Pons (tissue), 1 donor: Measurements from ENCODE around the gene TBX2.

Source experiments
- DNase-seq: peaks from one replicate; pipeline ENCODE4 v3.0.0-alpha.2; 2016; ENCODE audit warnings: low spot score

Gene TBX2

GRCh38 chr17:61368832-61369450 is 30.7 kb upstream of the TBX2 start:
- peak; percentile 49 for DNase-seq

- DNase-seq: no peak
These were observed 29.9 kb upstream of the TBX2 start for GRCh38 chr17:61369751-61370150.

GRCh38 chr17:61371179-61371578 is 28.5 kb upstream of the TBX2 start:
- no peak for DNase-seq

- no peak for DNase-seq
These were observed 28.0 kb upstream of the TBX2 start for GRCh38 chr17:61371606-61372005.

GRCh38 chr17:61372436-61372835 is 27.2 kb upstream of the TBX2 start:
- DNase-seq: no peak

GRCh38 chr17:61376931-61377838 is 22.5 kb upstream of the TBX2 start:
- no peak for DNase-seq

GRCh38 chr17:61378658-61379456 is 20.8 kb upstream of the TBX2 start:
- no peak for DNase-seq

- no peak for DNase-seq
These were observed 20.0 kb upstream of the TBX2 start for GRCh38 chr17:61379457-61380216.

- no peak for DNase-seq
These were observed 19.3 kb upstream of the TBX2 start for GRCh38 chr17:61380217-61380835.

- no peak for DNase-seq
These were observed 18.7 kb upstream of the TBX2 start for GRCh38 chr17:61380836-61381525.

- no peak for DNase-seq
These were observed 18.1 kb upstream of the TBX2 start for GRCh38 chr17:61381537-61381936.

GRCh38 chr17:61382796-61383688 is 16.6 kb upstream of the TBX2 start:
- no peak for DNase-seq

GRCh38 chr17:61383689-61384201 is 15.9 kb upstream of the TBX2 start:
- no peak for DNase-seq

GRCh38 chr17:61384354-61384691 is 15.3 kb upstream of the TBX2 start:
- DNase-seq: no peak

- DNase-seq: no peak
These were observed 14.7 kb upstream of the TBX2 start for GRCh38 chr17:61384692-61385576.

- no peak for DNase-seq
These were observed 13.9 kb upstream of the TBX2 start for GRCh38 chr17:61385577-61386236.

GRCh38 chr17:61386251-61386650 is 13.4 kb upstream of the TBX2 start:
- DNase-seq: no peak

GRCh38 chr17:61387011-61387410 is 12.6 kb upstream of the TBX2 start:
- DNase-seq: no peak
